HEK293 (cell line): ENCODE data around the gene BCAP31.

Experiments used
- CTCF ChIP-seq: fragments of 450-650 bp; formaldehyde crosslinking; IDR thresholded peaks from 2 replicates; pipeline ENCODE4 v1.5.1; 2016; ENCODE audit warnings: missing biosample characterization, missing genetic modification characterization
- KLF10 ChIP-seq: fragments of 450-650 bp; IDR thresholded peaks from 2 replicates; pipeline ENCODE4 v1.5.1; 2018; ENCODE audit warnings: missing biosample characterization, mild to moderate bottlenecking, missing genetic modification characterization
- ZBTB10 ChIP-seq: fragments of 450-650 bp; formaldehyde crosslinking; IDR thresholded peaks from 2 replicates; pipeline ENCODE4 v1.5.1; 2016; ENCODE audit warnings: missing biosample characterization, missing genetic modification characterization
- TF ChIP-seq, protein P1 (sequence below): fragments of 450-650 bp; formaldehyde crosslinking; IDR thresholded peaks from 2 replicates; pipeline ENCODE4 v1.5.1; 2016; ENCODE audit warnings: missing biosample characterization, missing genetic modification characterization
- TF ChIP-seq, protein P2 (sequence below): fragments of 450-650 bp; formaldehyde crosslinking; IDR thresholded peaks from 2 replicates; pipeline ENCODE4 v1.5.1; 2016; ENCODE audit warnings: missing biosample characterization, missing genetic modification characterization
- TF ChIP-seq, protein P3 (sequence below): fragments of 450-650 bp; IDR thresholded peaks from 2 replicates; pipeline ENCODE4 v1.5.1; 2018; ENCODE audit warnings: missing biosample characterization, missing genetic modification characterization

DNA sequence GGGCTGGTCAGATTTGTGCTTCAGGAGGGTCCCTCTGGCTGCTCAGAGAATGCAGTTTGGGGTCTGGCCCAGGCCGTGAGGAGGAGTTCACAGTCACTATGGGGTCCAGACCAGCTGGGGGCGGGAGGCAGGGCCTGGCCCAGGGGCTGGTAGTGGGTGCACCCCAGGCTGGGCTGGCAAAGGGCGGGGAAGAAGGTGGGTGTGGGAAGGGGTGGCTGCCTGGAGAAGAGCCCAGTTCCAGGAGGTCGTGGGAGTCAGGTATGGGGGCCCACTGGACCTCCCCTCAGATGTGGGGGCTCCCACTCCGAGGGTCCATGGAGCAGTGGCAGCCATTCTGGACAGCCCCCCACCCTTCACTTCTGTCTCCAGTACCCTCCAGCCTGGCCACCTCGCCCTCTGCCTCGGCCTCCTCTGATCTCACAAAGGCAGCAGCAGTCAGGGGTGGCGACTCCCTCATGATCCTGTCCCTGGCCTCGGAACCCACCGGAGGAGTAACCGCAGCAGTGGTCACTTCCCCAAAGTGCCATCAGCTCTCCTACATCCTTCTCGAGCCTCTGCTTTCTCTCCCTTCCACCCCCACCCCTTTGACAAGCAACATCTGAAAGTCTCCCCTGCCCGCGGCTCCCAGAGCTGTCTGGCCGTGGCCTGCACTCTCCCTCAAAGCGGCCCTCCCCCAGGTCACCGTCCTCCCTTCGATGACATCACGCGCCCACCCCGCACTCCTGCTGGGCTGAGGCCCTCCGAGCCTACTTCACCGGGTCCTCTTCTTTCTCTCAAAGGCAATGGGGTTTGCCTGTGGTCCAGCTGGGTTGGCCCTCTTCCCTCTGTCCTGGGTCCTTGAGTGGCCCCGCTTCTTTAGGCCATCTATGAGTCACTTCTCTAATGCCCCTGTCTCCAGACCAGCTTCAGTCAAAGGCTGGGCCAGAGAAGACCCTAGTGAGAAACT, 38.2 kb downstream of the BCAP31 start:
- TF ChIP-seq ZBTB10 (tag by site-specific recombination) (no peak), CTCF (no peak), KLF10 (no peak)
- TF ChIP-seq, protein P1, sequence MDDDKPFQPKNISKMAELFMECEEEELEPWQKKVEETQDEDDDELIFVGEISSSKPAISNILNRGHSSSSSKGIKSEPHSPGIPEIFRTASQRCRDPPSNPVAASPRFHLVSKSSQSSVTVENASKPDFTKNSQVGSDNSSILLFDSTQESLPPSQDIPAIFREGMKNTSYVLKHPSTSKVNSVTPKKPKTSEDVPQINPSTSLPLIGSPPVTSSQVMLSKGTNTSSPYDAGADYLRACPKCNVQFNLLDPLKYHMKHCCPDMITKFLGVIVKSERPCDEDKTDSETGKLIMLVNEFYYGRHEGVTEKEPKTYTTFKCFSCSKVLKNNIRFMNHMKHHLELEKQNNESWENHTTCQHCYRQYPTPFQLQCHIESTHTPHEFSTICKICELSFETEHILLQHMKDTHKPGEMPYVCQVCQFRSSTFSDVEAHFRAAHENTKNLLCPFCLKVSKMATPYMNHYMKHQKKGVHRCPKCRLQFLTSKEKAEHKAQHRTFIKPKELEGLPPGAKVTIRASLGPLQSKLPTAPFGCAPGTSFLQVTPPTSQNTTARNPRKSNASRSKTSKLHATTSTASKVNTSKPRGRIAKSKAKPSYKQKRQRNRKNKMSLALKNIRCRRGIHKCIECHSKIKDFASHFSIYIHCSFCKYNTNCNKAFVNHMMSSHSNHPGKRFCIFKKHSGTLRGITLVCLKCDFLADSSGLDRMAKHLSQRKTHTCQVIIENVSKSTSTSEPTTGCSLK (tag by site-specific recombination): no peak
- TF ChIP-seq, protein P2, sequence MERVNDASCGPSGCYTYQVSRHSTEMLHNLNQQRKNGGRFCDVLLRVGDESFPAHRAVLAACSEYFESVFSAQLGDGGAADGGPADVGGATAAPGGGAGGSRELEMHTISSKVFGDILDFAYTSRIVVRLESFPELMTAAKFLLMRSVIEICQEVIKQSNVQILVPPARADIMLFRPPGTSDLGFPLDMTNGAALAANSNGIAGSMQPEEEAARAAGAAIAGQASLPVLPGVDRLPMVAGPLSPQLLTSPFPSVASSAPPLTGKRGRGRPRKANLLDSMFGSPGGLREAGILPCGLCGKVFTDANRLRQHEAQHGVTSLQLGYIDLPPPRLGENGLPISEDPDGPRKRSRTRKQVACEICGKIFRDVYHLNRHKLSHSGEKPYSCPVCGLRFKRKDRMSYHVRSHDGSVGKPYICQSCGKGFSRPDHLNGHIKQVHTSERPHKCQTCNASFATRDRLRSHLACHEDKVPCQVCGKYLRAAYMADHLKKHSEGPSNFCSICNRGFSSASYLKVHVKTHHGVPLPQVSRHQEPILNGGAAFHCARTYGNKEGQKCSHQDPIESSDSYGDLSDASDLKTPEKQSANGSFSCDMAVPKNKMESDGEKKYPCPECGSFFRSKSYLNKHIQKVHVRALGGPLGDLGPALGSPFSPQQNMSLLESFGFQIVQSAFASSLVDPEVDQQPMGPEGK: no peak
- TF ChIP-seq, protein P3, sequence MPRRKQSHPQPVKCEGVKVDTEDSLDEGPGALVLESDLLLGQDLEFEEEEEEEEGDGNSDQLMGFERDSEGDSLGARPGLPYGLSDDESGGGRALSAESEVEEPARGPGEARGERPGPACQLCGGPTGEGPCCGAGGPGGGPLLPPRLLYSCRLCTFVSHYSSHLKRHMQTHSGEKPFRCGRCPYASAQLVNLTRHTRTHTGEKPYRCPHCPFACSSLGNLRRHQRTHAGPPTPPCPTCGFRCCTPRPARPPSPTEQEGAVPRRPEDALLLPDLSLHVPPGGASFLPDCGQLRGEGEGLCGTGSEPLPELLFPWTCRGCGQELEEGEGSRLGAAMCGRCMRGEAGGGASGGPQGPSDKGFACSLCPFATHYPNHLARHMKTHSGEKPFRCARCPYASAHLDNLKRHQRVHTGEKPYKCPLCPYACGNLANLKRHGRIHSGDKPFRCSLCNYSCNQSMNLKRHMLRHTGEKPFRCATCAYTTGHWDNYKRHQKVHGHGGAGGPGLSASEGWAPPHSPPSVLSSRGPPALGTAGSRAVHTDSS (tag by site-specific recombination): no peak
